ENCODE results near the gene PPM1E.

The PPM1E gene

DNA sequence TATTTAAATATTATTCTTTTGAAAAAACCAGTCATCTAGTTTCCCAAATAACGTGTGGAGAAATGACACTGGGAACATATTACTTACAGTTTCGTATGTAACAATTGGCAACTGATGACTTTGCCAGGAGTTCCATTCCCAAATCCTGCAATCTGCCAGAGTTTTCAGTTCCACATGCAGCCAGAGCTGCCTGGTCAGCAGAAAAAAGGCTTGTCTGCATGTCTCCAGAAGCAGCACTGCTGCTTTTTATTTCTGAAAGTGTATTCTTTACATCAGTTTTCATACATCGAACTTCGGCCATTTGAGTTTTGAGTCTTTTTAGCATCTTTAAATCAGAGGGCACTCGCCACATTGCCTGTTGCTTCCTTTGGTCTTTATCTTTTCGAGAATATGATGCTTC, 272.7 kb downstream of the PPM1E start:
- no peak for ATAC-seq
- TF ChIP-seq RARB (CRISPR knock-in tag; IDR thresholded peaks at IDR 0.05) (no peak), CSDC2 (CRISPR knock-in tag; IDR thresholded peaks at IDR 0.05) (no peak), ESRRG (CRISPR knock-in tag; IDR thresholded peaks at IDR 0.05) (no peak), ZNF70 (CRISPR knock-in tag; IDR thresholded peaks at IDR 0.05) (no peak), PPARA (CRISPR knock-in tag; IDR thresholded peaks at IDR 0.05; ENCODE audit: borderline replicate concordance) (no peak), GLIS3 (CRISPR knock-in tag; IDR thresholded peaks at IDR 0.05) (no peak), ARNTL (CRISPR knock-in tag; IDR thresholded peaks at IDR 0.05; ENCODE audit: borderline replicate concordance, low read depth) (no peak), ZFP30 (CRISPR knock-in tag; IDR thresholded peaks at IDR 0.05) (no peak), OSR1 (CRISPR knock-in tag; IDR thresholded peaks at IDR 0.05) (no peak), ZFP3 (CRISPR knock-in tag; IDR thresholded peaks at IDR 0.05) (no peak), ZNF565 (CRISPR knock-in tag; conservative IDR thresholded peaks at IDR 0.05; ENCODE audit: low read depth) (no peak), ZC3H10 (CRISPR knock-in tag; IDR thresholded peaks at IDR 0.05) (no peak), SNAI2 (CRISPR knock-in tag; IDR thresholded peaks at IDR 0.05) (no peak)
- TF ChIP-seq, protein P1, sequence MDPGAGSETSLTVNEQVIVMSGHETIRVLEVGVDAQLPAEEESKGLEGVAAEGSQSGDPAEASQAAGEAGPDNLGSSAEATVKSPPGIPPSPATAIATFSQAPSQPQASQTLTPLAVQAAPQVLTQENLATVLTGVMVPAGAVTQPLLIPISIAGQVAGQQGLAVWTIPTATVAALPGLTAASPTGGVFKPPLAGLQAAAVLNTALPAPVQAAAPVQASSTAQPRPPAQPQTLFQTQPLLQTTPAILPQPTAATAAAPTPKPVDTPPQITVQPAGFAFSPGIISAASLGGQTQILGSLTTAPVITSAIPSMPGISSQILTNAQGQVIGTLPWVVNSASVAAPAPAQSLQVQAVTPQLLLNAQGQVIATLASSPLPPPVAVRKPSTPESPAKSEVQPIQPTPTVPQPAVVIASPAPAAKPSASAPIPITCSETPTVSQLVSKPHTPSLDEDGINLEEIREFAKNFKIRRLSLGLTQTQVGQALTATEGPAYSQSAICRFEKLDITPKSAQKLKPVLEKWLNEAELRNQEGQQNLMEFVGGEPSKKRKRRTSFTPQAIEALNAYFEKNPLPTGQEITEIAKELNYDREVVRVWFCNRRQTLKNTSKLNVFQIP (CRISPR knock-in tag; IDR thresholded peaks at IDR 0.05; ENCODE audit: borderline replicate concordance, low read depth): no peak
- TF ChIP-seq, protein P2, sequence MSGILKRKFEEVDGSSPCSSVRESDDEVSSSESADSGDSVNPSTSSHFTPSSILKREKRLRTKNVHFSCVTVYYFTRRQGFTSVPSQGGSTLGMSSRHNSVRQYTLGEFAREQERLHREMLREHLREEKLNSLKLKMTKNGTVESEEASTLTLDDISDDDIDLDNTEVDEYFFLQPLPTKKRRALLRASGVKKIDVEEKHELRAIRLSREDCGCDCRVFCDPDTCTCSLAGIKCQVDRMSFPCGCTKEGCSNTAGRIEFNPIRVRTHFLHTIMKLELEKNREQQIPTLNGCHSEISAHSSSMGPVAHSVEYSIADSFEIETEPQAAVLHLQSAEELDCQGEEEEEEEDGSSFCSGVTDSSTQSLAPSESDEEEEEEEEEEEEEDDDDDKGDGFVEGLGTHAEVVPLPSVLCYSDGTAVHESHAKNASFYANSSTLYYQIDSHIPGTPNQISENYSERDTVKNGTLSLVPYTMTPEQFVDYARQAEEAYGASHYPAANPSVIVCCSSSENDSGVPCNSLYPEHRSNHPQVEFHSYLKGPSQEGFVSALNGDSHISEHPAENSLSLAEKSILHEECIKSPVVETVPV (CRISPR knock-in tag; IDR thresholded peaks at IDR 0.05): no peak

DNA sequence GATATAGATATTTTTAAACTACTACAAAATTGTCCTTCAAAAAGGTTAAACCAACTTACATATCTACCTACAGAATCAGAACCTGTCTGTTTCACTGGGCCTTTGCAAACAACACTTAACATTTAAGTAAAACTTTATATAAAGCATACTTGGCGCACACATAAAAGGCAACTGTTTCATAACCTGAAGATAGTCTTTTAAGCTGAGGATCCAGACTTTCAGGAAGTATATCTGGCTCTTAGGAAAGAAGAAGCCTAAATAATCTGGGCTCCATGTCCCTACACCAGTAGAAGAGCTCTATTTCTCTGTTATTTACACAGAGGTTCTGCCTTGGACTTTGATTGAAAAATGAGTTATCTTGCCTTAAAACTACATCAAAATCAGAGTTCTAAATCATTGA, 275.2 kb downstream of the PPM1E start:
- TF ChIP-seq ZNF70 (CRISPR knock-in tag; IDR thresholded peaks at IDR 0.05) (no peak), ZFP30 (CRISPR knock-in tag; IDR thresholded peaks at IDR 0.05) (no peak), ZC3H10 (CRISPR knock-in tag; IDR thresholded peaks at IDR 0.05) (no peak)
- TF ChIP-seq, protein P1 (CRISPR knock-in tag; IDR thresholded peaks at IDR 0.05; ENCODE audit: borderline replicate concordance, low read depth): no peak
- TF ChIP-seq, protein P3, sequence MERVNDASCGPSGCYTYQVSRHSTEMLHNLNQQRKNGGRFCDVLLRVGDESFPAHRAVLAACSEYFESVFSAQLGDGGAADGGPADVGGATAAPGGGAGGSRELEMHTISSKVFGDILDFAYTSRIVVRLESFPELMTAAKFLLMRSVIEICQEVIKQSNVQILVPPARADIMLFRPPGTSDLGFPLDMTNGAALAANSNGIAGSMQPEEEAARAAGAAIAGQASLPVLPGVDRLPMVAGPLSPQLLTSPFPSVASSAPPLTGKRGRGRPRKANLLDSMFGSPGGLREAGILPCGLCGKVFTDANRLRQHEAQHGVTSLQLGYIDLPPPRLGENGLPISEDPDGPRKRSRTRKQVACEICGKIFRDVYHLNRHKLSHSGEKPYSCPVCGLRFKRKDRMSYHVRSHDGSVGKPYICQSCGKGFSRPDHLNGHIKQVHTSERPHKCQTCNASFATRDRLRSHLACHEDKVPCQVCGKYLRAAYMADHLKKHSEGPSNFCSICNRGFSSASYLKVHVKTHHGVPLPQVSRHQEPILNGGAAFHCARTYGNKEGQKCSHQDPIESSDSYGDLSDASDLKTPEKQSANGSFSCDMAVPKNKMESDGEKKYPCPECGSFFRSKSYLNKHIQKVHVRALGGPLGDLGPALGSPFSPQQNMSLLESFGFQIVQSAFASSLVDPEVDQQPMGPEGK (CRISPR knock-in tag; IDR thresholded peaks at IDR 0.05; ENCODE audit: borderline replicate concordance): no peak
- ATAC-seq: no peak
